ENCODE data around the gene RBM47.

DNA sequence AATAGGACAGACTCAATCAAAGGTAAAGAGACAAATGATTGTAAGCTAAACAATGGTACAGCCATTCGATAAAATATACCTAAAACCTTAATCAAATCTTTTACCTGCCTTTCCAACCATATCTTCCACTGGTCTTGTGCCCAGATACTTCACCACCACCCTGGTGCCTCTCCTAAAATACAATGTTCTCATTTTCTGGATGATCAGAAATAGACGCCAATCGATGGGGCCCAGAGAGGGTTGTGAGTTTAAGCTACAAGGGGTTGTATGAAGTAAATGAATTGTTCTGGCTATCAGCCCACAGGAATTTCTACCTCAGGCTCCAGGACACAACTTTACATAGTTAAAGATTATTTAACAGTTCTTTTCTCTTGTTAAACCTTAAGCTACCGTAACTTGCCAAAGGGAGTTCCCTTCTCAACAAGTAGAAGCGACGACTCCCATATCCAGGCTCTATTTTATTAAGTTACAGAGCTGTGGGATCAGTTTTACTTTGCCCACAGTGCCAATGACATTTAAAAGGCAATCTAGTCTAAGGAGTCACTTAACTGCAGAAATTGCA is 195.5 kb downstream of the RBM47 start:
- TF ChIP-seq, protein P1, sequence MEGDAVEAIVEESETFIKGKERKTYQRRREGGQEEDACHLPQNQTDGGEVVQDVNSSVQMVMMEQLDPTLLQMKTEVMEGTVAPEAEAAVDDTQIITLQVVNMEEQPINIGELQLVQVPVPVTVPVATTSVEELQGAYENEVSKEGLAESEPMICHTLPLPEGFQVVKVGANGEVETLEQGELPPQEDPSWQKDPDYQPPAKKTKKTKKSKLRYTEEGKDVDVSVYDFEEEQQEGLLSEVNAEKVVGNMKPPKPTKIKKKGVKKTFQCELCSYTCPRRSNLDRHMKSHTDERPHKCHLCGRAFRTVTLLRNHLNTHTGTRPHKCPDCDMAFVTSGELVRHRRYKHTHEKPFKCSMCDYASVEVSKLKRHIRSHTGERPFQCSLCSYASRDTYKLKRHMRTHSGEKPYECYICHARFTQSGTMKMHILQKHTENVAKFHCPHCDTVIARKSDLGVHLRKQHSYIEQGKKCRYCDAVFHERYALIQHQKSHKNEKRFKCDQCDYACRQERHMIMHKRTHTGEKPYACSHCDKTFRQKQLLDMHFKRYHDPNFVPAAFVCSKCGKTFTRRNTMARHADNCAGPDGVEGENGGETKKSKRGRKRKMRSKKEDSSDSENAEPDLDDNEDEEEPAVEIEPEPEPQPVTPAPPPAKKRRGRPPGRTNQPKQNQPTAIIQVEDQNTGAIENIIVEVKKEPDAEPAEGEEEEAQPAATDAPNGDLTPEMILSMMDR (conservative IDR thresholded peaks at IDR 0.05): no peak
- TF ChIP-seq EZH2 (IDR thresholded peaks at IDR 0.05; ENCODE audit: low read depth): no peak
